HL-60/S4 treated with retinoic acid at 250 ng/mL for 4 days and 3 days (cell line): ENCODE measurements around the gene LTK.

Source experiments
- in situ Hi-C: fragments of 300-500 bp; cut with MboI; formaldehyde crosslinking; loops from 2 replicates; pipeline ENCODE4 v1.7.0; 2022; ENCODE audit warnings: low sequenced_read_pairs

LTK gene

GRCh38 chr15:41530363-41530956 is 16.8 kb upstream of the LTK start:
- in situ Hi-C loops: no loop called here

- in situ Hi-C loops: no loop called here
These were observed 9.5 kb upstream of the LTK start for GRCh38 chr15:41523097-41523496.

GRCh38 chr15:41521614-41522013 is 8.0 kb upstream of the LTK start:
- in situ Hi-C loops: no loop called here

- in situ Hi-C loops: no loop called here
These were observed 7.0 kb upstream of the LTK start for GRCh38 chr15:41520636-41521035.

GRCh38 chr15:41517895-41518449 is 4.3 kb upstream of the LTK start:
- in situ Hi-C loops: no loop called here

GRCh38 chr15:41512940-41513505 is 604 bp downstream of the LTK start:
- in situ Hi-C loops: no loop called here

GRCh38 chr15:41512512-41512939 is 1.1 kb downstream of the LTK start:
- in situ Hi-C loops: no loop called here

GRCh38 chr15:41511899-41512369 is 1.7 kb downstream of the LTK start:
- in situ Hi-C loops: no loop called here

GRCh38 chr15:41511331-41511898 is 2.2 kb downstream of the LTK start:
- in situ Hi-C loops: no loop called here

GRCh38 chr15:41510728-41511127 is 2.9 kb downstream of the LTK start:
- in situ Hi-C loops: no loop called here

GRCh38 chr15:41507820-41508290 is 5.8 kb downstream of the LTK start:
- in situ Hi-C loops: no loop called here

GRCh38 chr15:41506796-41507341 is 6.8 kb downstream of the LTK start:
- in situ Hi-C loops: no loop called here

GRCh38 chr15:41505776-41506175 is 7.9 kb downstream of the LTK start:
- in situ Hi-C loops: no loop called here

- in situ Hi-C loops: no loop called here
These were observed 8.7 kb downstream of the LTK start for GRCh38 chr15:41504751-41505492.

- in situ Hi-C loops: no loop called here
These were observed 10.0 kb downstream of the LTK start for GRCh38 chr15:41503669-41504010.

GRCh38 chr15:41502795-41503668 is 10.6 kb downstream of the LTK start:
- in situ Hi-C loops: no loop called here

- in situ Hi-C loops: no loop called here
These were observed 11.5 kb downstream of the LTK start for GRCh38 chr15:41501931-41502794.

- in situ Hi-C loops: no loop called here
These were observed 12.3 kb downstream of the LTK start for GRCh38 chr15:41501191-41501917.
